Measurements from ENCODE around the gene CRELD1. TPM values are rescaled to one million over a fixed set of nuclear protein-coding genes. Genes with fewer than 3 reads are reported as not detected.

Gene CRELD1
- total and polyA plus RNA-seq, 9 of the 15 experiments (the other 6 are each of a cell fraction or from before 2014, with no cell fraction given): 3.3 to 25.8 (median 16.5) TPM

DNA sequence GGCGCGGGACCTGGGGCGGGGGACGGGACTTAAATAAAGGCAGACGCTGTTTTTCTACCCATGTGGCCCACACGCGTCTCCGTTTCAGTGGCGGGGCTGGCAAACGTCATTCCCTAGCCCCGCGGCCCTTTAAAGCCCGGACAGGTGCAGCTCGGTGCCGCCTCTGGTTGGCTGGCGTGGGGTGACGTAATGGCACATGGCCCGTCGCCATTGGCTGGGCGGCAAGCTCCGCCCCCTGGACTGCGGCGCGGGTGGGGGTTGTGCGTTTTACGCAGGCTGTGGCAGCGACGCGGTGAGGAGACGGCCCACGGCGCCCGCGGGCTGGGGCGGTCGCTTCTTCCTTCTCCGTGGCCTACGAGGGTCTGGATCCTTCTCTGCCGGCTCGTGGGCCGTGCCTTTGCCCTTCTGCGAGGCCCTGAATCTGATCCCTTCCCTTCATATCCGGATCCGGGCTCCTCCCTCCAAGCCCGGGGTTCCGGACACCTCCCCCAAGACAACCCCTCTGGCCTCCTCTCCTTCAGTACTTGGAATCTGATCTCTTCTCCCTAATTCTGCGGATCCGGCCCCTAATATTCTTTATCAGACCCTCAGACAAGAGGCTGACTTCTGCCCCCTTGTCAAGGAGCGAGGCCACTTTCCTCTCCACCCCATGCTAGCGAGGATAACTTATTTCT lies at the start of gene CRELD1 (continued):
- TF ChIP-seq NFE2L1 (tag; IDR thresholded peaks at IDR 0.05; ENCODE audit: borderline replicate concordance, low read depth) (no peak), ZZZ3 (IDR thresholded peaks at IDR 0.05) (no peak), SNIP1 (IDR thresholded peaks at IDR 0.05; ENCODE audit: low read depth) (no peak), SOX6 (IDR thresholded peaks at IDR 0.05) (no peak), ZNF121 (CRISPR knock-in tag; conservative IDR thresholded peaks at IDR 0.05) (no peak), CBFA2T2 (conservative IDR thresholded peaks at IDR 0.05) (no peak), ZNF232 (CRISPR knock-in tag; IDR thresholded peaks at IDR 0.05) (no peak; the same call in 1 of the 2 replicates), HSF4 (CRISPR knock-in tag; IDR thresholded peaks at IDR 0.05; ENCODE audit: borderline replicate concordance) (no peak), MTA1 (IDR thresholded peaks at IDR 0.05; ENCODE audit: borderline replicate concordance) (0 out of 2 replicates have a peak, but pooled peaks have one; percentile 38), BHLHE40 (IDR thresholded peaks at IDR 0.05; ENCODE audit: low read length) (peak; percentile 37; the same call in 1 of the 2 replicates), TGIF2 (CRISPR knock-in tag; IDR thresholded peaks at IDR 0.05) (no peak), POLR2AphosphoS5 (IDR thresholded peaks at IDR 0.05; ENCODE audit: control insufficient read depth, insufficient read depth, low read depth, low read length) (peak; percentile 62), TAL1 (IDR thresholded peaks at IDR 0.05) (no peak), CHD1 (IDR thresholded peaks at IDR 0.05; ENCODE audit: low read length) (no peak), E2F3 (CRISPR knock-in tag; IDR thresholded peaks at IDR 0.05) (no peak), CREBBP (IDR thresholded peaks at IDR 0.05; ENCODE audit: low read depth, low read length) (no peak), TRIM28 (IDR thresholded peaks at IDR 0.05) (no peak), ARID2 (IDR thresholded peaks at IDR 0.05) (no peak), SNRNP70 (optimal IDR thresholded peaks at IDR 0.05; ENCODE audit: low read depth, low read length) (no peak), KDM1A (IDR thresholded peaks at IDR 0.05) (no peak)
- TF ChIP-seq, protein P1, sequence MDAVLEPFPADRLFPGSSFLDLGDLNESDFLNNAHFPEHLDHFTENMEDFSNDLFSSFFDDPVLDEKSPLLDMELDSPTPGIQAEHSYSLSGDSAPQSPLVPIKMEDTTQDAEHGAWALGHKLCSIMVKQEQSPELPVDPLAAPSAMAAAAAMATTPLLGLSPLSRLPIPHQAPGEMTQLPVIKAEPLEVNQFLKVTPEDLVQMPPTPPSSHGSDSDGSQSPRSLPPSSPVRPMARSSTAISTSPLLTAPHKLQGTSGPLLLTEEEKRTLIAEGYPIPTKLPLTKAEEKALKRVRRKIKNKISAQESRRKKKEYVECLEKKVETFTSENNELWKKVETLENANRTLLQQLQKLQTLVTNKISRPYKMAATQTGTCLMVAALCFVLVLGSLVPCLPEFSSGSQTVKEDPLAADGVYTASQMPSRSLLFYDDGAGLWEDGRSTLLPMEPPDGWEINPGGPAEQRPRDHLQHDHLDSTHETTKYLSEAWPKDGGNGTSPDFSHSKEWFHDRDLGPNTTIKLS (IDR thresholded peaks at IDR 0.05; ENCODE audit: borderline replicate concordance, low read depth): no peak
- TF ChIP-seq, protein P2, sequence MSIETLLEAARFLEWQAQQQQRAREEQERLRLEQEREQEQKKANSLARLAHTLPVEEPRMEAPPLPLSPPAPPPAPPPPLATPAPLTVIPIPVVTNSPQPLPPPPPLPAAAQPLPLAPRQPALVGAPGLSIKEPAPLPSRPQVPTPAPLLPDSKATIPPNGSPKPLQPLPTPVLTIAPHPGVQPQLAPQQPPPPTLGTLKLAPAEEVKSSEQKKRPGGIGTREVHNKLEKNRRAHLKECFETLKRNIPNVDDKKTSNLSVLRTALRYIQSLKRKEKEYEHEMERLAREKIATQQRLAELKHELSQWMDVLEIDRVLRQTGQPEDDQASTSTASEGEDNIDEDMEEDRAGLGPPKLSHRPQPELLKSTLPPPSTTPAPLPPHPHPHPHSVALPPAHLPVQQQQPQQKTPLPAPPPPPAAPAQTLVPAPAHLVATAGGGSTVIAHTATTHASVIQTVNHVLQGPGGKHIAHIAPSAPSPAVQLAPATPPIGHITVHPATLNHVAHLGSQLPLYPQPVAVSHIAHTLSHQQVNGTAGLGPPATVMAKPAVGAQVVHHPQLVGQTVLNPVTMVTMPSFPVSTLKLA (conservative IDR thresholded peaks at IDR 0.05): peak; percentile 98 to 99
- TF ChIP-seq, protein P3, sequence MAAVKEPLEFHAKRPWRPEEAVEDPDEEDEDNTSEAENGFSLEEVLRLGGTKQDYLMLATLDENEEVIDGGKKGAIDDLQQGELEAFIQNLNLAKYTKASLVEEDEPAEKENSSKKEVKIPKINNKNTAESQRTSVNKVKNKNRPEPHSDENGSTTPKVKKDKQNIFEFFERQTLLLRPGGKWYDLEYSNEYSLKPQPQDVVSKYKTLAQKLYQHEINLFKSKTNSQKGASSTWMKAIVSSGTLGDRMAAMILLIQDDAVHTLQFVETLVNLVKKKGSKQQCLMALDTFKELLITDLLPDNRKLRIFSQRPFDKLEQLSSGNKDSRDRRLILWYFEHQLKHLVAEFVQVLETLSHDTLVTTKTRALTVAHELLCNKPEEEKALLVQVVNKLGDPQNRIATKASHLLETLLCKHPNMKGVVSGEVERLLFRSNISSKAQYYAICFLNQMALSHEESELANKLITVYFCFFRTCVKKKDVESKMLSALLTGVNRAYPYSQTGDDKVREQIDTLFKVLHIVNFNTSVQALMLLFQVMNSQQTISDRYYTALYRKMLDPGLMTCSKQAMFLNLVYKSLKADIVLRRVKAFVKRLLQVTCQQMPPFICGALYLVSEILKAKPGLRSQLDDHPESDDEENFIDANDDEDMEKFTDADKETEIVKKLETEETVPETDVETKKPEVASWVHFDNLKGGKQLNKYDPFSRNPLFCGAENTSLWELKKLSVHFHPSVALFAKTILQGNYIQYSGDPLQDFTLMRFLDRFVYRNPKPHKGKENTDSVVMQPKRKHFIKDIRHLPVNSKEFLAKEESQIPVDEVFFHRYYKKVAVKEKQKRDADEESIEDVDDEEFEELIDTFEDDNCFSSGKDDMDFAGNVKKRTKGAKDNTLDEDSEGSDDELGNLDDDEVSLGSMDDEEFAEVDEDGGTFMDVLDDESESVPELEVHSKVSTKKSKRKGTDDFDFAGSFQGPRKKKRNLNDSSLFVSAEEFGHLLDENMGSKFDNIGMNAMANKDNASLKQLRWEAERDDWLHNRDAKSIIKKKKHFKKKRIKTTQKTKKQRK (IDR thresholded peaks at IDR 0.05; ENCODE audit: borderline replicate concordance, low read depth, low read length): no peak
